GM19372 (cell line): ENCODE data around the gene LINGO4.

Experiments used
- ATAC-seq: cut with Tn5 transposase; IDR thresholded peaks from one replicate; pipeline ENCODE4 v1.9.1; 2021; ENCODE audit warnings: mild to moderate bottlenecking, low read depth, moderate library complexity; ENCODE audit not compliant: unreplicated experiment

Gene LINGO4

DNA sequence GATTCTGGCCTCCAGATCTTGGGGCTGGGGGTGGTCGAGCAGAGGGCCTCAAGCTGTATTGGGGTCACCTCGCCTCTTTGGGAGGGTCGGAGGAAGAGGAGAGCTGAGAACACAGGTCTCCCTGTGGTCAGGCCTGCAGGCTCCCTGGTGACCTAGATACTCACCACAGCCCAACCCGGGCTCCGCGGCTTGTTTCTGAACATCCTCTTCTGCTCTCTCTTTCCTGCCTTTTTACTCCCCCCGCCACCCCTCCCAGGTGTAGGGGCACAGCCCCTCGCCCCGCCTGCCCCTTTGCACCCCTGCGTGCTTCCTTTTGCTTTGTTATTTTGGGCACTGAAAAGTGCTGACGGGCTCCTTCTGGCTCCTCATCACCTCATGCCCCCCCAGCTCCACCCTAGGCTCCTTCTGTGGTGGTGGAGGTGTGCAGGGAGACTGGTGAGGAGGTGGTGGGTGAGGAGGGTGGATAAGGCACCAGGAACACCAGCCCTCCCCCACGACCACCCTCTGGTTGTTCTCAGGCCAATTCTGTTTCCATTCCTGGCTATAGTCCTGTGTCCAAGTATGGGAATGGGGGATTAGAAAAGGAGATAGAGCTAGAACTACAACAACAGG lies 10.6 kb upstream of the LINGO4 start:
- no peak for ATAC-seq

DNA sequence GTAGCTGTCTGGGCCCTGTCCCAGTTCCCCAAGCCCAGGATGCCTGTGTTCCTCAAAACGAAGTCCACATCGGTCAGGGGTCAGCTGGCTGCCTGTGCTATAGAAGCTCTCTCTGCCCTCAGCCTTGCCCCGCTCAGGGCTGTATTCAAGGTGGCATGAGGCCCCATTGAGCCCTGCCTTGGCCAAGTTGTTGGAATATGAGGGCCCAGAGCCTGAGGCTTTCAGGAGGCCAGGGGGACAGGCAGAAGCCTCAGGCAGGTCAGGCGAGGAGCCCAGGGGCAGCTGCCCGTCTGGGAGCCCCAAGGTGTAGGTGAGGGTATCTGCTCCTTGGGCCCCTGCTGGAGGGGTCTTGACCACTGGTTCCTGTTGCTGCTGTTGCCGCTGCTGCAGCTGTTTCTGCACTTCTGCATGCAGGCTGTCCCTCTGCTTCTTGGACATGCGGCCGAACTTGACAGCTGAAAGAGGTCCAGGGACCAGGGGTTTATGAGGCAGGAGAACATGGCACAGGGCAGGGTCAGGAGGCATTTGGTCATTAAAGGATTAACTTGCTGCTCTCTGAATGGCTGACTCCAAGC lies 9.8 kb upstream of the LINGO4 start:
- ATAC-seq, result no peak

DNA sequence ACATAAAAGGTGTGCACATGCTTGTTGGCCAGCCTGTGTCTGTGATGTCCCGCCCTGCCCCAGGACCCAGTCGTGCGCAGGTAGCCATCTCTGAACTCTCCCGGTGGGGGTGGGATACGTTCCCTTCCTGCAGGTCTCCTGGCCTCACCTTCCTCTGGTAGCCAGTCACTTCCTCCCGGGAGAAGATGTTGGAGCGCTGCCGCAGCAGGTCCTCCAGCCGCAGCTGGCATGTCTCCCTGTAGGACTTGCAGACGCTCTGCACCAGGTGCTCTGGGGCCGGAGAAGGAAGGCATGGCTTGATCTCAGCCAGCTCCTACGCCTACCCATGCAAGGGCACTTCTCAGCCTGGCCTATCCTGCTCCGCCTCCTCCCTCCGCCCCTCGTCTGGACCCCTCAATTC lies 9.2 kb upstream of the LINGO4 start:
- no peak for ATAC-seq

DNA sequence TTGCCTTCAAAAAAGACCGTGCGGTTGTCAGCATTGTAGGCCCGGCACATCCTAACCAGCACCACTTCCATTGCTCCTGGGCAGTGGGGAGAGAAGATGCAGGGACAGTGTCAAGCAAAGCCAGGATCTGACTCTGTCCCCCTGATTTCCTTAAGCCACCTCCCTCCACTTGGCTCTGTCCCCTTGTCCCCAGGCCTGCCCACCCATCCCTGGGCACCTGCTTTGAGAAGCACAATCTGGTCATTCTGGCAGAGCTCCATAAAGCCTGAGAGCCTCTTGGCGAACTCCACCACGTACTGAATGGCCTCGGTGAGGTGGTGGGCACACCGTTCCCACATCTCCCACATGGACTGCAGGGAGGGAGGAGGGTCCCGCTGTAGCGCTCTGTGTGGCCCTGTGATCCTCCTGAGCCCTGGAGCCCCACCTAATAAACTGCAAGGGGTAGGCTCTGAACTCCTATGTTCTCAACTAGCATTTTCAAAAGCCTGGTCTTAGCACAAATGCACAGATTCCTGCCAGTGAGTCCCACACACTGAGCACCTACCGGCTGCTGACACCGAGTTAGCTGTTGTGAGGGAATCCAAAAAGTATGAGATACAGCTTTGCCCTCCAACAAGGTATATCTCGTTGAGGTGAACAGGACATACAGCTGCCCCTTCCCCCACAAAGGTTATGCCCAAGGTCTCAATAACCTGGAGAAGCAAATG lies 8.2 kb upstream of the LINGO4 start:
- no peak for ATAC-seq

DNA sequence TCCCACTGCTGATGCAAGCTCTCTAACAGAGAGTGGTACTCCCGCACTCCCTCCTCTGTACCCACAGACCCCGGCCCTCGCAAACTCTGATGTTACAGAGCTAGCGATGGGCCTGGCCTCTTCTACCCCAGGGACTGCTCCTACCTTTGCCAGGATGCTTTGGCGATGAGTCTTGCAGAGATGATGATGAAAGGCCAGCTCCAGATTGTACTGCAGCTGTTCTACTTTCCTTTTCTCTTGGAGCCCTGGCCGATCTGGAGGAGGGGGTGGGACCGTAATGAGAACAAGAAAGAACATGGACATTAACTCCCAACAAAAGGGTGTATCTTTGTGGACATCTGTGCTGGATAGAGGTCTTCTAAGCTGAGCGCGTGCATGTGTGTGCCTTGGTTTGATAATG lies 6.0 kb upstream of the LINGO4 start:
- ATAC-seq, result no peak

DNA sequence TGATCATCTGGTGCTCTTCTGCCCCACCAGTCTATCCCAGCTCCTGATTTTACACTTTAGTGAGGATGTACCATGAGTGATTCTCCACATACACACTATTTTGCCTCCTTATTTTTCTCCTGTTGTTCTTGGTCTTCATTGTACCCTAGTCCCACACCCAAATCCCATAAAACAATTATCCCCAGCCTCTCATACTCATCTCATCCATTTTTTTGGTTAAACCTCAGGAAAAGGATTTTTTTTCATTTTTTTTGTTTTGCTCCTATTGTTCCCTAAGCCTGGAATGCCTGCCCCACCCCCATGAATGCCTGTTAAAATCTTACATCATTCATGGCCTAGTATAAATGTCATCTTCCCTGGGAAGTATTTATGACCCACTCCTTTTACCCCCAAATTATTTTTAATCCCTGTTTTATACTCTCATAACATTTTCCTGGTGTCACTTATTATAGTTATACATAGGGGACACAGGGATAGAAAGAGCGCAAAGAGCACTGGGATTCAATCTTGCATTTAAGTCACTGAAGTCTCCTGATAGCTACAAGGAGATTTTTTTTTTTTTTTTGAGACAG lies 4.9 kb upstream of the LINGO4 start:
- no peak for ATAC-seq

DNA sequence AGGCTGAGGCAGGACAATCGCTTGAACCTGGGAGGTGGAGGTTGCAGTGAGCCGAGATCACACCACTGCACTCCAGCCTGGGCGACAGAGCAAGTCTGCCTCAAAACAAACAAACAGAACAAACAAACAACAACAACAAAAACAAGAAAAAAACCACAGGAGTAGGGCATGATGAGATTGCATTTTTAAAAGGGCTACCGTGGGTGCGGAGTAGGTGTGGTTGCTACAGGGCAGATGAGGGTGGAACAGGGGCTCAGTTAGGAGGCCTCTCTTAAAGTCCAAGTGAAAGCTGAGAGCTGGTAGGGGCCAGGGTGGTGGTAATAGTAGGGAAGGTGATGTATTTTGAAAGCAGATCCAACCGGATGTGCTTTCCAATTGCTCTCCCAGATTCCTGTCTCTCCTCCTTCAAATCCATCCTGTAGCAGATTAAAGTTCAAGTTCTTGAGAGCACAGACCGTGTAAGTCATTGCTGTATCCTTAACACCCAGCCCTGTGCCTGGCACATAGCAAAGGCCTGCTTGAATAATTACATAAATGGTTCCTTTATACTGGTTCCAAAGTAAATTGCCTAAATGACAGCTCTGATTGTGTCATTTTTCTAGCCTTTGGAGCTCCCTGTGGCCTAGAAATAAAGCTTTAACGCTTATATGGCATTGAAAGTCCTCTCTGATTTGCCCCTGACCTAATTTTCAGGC lies 4.2 kb upstream of the LINGO4 start:
- ATAC-seq, result no peak

DNA sequence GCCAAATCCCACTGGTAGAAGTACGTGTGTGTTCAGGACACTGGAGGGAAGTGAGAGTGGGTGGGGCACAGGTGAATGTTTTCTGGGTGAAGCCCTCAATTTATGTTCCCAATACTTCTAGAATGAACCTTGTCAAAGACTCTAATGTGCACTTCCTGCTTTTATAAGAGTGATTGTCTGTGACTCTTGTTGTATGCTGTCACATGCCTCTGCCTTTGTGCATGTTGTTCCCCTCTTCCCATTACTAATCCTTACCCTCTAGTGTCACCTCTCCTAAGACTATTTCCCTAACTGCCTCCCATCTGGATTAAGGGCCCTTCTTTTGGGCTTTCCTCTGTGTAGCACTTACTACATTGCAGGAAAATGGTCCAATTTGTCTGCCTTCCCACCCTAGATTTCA lies 2.5 kb upstream of the LINGO4 start:
- no peak for ATAC-seq

DNA sequence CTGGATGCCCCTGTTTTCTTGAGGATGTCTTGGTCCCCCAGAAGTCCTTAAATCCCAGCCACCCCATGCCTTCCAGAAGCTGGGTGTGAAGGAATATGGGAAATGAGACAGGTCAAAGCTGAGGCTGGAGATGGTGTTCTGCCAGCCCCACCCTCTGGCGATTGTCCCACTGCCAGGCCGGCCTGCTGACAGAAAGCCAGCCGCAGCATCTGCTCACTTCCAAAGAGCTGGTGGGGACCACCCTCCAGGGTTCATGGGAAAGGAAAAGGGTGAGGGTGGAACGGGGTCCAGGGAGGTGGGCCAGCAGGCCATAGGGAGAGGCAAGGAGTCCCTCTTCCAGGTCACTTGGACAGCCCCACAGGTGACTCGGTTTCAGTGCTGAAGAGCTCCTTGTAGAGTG lies 1.9 kb upstream of the LINGO4 start:
- ATAC-seq, result no peak

DNA sequence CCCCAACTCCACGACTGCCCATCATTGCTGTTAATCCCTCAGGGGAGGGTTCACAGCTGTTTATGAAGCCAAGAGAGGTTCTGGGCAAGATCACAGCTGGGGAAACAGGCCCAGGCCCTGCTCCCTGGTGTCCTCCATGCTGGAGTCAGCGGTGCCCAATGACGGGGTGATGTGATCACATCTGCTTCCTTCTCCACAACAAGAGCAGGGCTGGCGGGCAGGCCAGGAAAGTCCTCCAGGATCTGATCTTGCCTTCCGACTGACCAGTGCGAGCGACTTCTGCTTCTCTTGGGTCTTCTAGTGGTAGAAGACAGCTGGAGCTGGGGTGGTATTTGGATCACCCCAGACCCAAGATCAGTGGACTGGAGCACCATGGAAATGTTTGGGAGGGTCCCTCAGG lies 951 bp upstream of the LINGO4 start:
- ATAC-seq, result no peak

DNA sequence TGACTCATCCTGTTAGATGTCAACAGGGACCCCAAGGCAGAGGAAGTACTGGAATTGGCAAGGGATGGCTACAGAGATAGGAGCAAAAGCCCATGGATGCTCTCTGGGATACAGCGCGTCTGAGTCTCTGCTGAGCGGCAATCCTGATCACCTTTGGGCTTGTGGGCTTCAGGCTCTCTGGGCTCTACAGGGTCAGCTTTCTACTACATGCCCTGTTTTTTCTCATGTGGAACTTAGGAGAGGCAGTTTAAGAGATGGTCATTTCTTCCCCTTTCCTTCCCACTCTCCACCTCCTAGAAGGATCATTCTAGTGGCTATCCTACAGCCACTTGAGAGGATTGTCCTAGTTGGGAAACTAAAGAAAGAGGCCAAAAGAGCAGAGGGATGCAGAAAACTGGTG lies 1.3 kb downstream of the LINGO4 start:
- no peak for ATAC-seq

DNA sequence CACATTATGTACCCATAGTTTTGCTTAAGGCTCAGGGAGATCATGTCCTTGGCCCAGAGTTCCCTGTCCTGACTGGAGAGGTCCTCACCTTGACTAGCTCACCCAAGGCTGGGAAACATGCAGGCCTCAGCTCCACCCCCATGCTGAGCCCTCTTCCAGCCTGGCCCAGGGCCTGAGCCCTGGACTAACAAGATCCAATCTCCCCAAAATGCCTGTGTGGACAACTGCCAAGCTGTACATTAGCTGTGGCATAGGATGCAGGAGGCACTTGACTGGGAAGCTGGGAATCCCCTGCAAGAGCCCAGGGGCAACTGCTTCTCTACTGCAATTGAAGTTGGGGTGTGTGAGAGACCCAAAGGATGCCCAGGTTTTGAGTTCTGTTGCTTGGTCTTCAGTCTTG lies 2.1 kb downstream of the LINGO4 start:
- ATAC-seq, result no peak

DNA sequence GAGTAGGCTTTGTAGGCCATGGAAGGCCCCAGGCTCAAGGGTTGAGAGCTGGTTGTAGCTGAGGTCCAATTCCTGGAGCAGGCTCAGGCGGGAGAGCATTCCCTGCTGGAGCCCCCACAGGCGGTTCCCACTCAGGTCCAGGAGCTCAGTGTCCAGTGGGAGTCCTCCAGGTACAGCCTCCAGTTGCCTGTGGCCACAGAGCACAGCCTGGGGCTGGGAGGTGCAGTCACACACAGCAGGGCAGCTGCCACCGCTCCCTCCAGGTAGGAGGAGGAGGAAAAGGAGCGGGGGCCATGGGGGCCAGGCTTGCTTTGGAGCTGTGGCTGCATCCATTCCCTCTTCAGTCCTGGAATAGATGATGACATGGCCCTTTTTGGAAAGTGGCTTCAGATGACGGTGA lies 2.8 kb downstream of the LINGO4 start:
- no peak for ATAC-seq

DNA sequence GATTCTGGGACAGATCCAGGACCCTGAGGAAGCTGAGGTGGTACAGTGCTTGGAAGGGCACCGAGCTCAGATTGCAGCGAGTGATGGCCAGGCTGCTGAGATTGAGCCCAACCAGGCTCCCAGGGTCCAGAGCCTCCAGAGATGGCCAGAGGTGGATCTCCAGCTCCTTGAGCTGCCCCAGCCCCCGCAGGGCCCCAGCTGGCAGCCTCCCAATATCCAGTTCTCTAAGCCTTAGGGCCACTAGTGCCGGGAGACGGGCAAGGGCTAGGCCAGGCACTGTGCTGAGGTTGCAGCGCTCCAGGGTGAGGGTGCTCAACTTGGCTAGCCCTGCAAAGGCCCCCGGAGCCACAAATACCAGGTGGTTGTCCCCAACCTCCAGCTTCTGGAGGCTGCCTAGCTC lies 3.4 kb downstream of the LINGO4 start:
- ATAC-seq, result no peak

DNA sequence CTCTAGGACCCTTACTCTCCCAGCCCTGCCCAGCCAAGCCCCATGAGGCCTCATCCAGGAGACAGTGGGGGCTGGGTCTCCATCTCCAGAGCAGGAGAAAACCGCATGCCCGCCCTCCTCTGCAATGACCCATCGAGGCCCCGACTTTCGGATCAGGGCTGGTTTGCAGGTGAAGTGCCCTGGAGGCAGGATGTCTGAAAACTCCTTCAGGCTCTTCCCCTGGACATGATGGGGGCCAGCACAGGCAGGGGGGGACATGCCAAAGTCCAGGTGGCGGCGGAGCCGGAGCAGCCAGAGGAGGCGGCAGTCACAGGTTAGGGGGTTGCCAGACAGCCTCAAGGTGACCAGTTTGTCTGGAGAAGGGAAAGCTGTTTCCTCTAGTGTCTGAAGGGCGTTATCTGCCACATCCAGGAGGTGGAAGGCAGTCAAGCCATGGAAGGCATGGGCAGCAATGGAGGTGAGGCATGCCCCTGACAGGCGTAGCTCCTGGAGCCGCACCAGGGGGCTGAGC lies 3.9 kb downstream of the LINGO4 start:
- ATAC-seq, result no peak

DNA sequence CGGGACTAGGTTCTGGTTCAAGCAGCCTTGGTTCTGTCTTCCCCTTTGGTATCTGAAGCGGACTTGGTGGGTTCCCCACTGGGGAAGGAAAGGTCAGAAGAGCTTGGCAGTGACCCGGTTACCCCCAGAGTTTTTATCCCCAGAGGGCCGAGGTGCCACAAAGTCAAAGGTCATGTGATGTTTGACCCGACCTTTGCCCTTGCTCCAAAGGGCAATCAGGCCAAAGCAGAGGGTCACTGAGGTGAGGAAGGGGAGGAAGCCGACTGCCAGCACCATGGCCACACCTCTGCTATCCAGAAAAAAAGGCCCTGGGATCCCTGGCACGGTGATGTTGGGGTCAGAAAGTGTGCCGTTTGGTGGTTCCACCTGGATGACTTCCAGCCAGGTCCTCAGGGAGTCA lies 4.4 kb downstream of the LINGO4 start:
- ATAC-seq, result no peak

DNA sequence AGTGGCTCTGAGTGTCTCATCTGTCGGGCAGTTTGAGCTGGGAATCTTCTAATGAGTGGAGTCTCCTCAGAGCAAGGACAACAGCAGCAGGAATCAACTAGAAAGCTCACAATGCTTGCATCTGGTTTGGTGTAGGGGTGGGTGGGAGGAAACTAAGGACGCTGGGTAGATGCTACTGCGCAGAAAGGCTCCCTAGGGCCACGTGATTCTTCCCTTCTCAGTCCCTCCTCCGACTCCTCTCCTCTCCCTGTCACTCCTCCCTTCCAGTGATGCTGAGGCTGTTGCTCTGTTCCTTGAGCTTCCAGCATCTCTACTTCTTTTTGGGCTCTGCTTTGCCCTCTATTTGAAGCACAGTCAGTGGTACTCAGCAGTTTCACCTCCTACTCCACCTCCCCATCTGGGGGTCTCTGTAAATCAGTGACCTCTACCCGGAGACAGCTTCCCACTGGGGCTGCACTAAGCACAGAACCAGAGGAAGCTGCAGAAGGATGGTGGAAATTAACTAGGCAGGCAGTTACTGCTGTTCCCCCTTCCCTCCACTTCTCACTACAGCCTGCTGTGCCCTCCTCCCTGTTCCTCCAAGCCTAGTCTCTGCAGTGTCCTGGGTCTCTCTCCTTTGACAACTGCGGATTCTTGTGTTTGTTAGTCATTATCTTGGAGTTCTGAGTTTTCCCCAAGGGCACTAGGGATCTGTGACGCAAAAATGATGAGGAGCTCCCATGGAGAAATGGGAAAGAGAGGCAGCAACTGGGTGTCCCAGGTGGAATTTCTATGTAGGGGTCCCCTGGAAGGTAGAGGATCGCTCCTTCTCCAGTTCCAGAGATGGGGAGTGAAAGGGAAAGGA lies 5.8 kb downstream of the LINGO4 start:
- ATAC-seq, result no peak

DNA sequence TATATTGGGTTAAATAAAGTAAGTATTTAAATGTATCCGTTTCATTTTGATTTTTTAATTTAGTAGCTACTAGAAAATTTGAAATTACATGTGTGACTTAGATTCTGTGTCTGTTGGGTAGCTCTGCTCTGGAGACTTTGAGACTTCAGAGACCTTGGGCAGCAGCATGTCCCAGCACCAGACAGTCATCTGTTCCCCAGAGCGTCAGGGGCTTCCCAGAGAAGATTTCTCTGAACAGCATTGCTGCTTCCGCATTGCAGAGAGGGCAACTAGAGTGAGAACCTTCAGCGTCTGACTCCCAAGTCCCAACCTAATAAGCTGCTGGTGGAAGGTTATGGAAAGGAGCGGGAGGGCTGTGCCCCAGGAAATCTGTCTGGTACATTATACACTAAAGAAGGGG lies 6.6 kb downstream of the LINGO4 start:
- ATAC-seq, result no peak

DNA sequence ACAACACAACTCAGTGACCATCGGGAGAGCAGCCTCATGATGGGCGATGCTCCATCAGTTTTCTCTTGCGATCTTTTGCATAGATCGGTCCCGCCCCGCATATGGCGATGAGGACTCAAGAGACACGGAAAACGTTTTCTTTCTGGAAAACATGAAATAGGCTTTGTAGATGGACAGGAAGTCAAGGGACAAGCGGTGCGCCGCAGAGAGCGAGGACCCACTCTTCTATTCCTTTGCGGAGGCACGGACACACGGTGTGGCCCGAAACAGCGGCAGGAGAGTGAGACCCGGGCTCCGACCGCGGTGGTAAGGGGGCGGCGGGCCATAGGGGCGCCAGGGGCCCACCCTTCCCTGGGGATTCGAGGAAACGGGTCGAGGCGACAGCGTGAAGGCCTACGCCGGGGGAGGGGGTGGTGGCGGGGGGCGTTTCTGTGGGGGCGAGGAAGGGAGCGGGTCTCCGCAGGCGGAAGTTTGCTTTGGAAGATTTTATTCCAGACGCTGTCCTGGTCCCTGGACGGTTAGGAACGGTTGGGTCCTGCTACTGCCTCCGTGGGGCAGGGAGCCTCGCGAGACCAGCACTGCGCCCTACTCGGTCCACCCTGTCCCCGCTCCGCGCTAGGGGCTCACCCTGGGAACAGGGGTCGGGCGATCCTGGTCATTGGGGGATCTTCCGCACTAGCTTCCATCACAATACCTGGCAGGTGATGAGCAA lies 14.1 kb downstream of the LINGO4 start:
- ATAC-seq, result no peak
